ENCODE results near the gene GPR39. TPM values are rescaled to one million over a fixed set of nuclear protein-coding genes. Genes with fewer than 3 reads are reported as not detected.
A peak's percentile ranks its signal among the peaks of the same experiment; 100 is the strongest.

The GPR39 gene
- total RNA-seq, 1 experiment from 2014 or later: 5.6 TPM

DNA sequence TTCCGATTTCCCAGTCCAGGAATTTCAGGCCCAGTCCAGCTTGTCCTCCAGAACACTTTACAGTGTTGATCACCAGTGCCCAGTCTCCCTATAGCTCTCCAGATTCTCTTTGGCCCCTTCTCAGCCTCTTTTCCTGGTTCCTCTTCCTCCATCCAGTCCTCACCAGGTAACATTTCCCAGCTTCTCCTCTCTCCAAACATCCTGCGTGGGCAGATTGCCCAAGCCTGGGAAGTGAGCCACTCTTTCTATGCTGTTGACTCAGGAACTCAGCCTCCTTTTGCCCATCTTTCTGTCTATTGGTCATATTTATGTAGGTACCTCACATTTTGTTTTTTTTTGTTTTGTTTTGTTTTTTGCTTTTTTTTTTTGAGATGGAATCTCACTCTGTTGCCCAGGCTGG, 144.0 kb downstream of the GPR39 start:
- no peak for DNase-seq (ENCODE audit: low read depth)

GRCh38 chr2:132562245-132562644, 145.6 kb downstream of the GPR39 start:
- no peak for DNase-seq (ENCODE audit: low read depth)

DNA sequence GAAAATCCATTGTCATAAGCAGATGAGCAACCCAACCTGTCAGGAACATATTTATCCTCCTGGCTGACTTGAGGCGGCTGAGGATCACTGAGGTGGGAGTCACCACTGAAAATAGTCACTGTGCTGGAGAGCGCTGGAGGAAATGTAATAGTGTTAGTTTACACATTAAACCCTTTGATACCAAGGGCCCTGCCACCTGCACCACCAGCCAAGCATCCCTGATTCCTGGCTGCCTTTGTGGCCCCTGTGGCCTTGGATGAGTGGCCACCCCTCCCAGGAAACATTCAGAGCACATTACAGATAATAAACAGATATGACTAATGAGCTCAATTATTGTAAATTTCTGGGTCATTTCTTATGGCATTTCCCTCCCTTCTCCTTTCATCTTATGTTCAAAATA, 147.5 kb downstream of the GPR39 start:
- DNase-seq (ENCODE audit: low read depth): no peak

DNA sequence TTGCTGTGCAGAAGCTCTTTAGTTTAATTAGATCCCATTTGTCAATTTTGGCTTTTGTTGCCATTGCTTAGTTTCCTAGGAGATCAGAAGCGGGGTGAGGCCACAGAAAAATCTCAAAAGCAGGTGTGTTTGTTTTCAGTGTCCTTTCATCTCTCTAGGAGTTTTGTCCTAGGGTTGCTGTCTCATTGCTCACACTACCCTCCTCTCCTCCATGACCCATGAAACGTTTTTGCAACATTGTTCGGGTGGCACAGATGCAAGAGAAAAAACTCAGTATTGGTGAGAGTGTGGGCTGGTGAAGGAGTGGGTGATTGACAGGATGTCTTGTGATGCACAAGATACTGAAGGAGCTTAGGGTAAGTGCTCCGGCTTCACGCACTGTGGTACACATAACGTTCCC, 149.8 kb downstream of the GPR39 start:
- no peak for DNase-seq (ENCODE audit: low read depth)

DNA sequence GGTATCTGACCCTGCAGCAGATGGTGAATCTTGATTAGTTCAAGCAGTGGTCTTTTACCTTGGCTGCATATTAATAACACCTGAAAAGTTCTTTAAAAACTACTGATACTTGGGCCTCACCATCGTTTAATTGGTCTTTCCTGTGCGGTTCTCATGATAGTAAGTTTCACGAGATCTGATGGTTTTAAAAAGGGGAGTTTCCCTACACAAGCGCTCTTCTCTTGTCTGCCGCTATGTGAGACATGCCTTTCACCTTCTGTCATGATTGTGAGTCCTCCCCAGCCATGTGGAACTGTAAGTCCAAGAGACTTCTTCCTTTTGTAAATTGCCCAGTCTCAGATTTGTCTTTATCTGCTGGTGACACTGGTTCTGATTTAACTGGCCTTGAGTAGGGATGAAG, 151.1 kb downstream of the GPR39 start:
- DNase-seq (ENCODE audit: low read depth): no peak

DNA sequence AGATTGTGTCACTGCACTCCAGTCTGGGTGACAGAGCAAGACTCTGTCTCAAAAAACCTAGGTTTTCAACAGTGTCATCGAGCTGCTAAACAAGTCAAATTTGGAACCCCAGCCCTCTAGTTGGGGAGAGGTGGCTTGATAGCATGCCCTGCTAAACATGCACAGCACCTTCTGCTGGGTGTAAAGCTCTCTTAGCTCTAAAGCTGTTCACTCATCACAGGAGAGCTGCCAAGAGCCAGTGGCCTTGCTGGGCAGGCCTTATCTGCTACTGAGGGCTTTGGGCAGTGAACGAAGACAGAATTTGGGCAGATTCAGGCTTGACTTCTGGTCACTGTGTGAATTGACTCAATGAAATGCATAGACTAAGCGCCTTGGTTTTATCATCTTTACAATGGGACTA, 152.1 kb downstream of the GPR39 start:
- DNase-seq (ENCODE audit: low read depth): no peak

DNA sequence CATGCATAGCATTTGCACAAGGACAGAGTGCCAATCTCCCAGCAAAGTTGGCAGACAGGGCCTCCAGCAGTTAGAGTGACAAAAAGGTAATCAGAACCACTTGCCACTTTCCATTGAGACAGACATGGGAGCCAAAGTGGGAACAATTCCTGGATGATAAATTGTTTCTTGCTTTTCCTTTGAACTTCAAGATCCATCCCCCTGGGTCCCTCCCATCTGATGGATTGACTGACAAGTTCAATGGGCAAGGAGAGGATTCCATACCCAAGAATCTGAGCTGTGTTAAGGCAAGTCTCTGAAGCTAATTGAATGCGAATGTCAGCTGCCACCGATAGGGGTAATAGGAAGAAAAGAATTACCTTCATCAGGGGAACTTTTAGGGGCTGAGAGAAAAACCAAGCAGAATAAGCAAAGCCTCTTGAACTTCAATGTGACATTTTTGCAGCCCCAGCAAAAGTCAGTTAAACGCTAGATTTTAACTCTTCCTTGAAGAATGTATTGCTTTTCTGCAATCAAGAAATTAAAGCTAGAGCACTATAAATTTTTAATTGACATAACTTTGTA, 156.9 kb downstream of the GPR39 start:
- DNase-seq (ENCODE audit: low read depth): no peak

DNA sequence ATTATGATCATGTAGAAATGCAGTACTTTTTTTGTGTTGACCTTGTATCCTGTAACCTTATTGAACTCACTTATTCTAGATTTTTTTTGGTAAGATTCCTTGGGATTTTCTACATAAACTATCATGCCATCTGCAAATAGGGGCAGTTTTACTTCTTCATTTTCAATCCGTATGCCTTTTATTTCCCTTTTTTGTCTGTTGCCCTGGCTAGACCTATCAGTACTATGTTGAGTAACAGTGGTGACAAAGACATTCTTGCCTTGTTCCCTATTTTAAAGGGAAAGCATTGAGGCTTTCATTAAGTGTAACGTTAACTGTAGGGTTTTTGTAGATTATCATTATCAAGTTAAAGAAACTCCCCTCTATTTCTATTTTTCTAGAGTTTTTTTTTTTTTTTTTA, 161.1 kb downstream of the GPR39 start:
- no peak for DNase-seq (ENCODE audit: low read depth)

GRCh38 chr2:132581591-132581990, 165.0 kb downstream of the GPR39 start:
- no peak for DNase-seq (ENCODE audit: low read depth)

- no peak for DNase-seq (ENCODE audit: low read depth)
Measured at GRCh38 chr2:132581991-132582738, 165.6 kb downstream of the GPR39 start.

DNA sequence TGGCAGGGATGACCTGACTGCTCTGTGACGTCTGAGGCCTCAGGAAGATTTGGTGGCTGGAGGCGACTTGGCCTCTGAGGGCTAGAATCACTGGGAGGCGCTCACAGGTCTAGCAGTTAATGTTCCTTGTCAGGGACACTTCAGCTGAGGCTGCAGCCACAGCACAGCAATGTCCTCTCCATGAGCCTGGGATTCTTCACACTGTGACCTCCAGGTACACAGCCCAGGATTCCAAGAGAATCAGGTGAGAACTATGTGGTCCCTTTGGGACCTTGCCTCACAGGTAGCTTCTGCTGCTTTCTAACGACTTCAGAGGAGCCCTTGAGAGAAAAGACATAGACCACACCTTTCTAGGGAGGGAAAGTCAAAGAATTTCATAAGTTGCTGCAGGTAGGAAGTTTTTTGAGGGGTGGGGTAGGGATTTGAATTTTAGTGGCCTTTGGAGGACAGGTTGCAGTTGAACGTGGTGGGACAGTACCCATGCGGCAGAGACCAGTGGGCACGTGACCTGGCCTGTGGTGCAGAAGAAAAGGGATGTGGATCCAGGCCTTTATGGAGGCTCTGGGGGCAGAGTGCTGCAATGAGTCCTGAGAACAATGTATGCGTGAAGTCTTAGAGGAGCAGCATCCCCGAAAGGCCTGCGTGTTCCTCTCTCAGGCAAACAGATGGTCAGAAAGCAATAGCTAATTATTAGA, 167.2 kb downstream of the GPR39 start:
- DNase-seq (ENCODE audit: low read depth): no peak

DNA sequence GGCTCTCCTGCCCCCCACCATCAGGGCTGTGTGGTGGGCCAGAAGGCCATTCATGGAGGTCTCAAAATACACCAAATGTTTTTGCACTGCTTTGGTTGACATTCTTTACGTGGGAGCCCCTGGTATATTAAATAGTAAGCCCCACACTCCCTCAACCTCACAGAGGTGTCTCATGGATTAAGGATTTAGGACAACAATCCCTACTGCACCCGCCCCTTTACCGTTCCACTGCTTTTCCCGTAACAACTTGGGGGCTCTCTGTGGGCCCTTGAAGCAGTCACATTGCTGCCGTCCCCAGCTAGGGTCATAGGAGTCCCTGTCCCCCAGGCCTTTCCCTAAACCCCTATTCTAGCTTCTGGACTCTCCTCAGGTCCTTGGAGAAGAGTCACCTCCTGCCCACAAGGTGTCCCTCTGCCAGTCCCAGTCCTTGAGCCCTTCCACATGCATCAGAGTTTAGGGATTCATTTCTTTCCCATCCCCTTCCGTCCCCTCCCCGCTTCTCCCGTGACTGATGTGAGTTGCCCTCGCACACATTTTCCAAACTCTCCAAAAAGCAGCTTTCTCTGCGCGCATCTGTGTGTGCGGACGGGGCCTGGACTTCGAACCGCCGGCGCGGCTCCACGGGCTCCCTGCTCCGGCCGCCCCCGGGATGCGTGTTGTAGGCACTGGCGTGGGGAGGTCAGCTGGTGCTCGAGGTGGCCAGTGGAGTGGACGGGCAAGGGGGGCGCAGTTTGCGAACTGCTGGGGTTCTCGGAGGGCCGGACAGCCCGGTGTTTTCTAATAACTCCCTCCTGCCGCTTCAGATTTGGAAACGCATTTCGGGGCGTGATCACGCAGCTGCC, 168.6 kb downstream of the GPR39 start:
- no peak for DNase-seq (ENCODE audit: low read depth)

DNA sequence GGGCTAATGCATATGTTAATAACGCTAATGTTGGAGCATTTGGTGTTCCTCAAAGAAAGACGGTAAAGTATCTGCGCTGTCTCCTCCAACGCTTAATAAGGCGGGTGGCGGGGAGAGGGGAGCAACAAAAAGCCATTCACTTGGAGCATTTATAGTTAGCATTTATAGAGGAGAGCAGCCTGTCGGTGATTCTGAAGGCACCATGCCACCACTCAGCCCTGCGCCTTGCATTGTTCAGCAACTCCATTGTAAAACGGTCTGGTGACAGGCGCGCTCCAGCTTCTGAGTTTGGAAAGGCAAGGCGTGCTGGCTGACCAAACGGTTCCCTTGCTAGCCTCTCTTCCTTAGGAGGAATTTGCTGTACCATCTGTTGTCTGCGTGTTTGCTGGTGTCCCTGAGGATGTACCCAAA, 169.5 kb downstream of the GPR39 start:
- no peak for DNase-seq (ENCODE audit: low read depth)

- DNase-seq (ENCODE audit: low read depth): no peak
Measured at GRCh38 chr2:132586835-132587234, 170.2 kb downstream of the GPR39 start.

DNA sequence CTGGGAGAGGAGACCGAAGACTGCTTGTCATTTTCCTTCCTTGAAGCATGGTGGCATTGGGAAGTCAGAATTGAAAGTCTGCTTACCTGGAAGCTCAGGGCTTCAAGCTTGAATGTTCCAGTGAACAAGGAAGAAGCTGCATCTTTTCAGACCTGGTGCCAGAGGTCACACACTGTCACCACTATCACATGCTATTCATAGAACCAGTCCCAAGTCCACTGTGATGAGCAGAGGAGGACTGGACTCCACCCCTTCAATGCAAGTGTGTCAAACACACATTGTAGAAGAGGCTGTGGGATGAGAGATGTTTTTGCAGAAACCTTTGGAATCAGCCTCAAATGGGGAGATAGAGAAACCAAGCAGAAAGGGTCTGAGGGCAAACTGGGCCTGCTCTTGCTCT, 172.0 kb downstream of the GPR39 start:
- DNase-seq (ENCODE audit: low read depth): no peak

DNA sequence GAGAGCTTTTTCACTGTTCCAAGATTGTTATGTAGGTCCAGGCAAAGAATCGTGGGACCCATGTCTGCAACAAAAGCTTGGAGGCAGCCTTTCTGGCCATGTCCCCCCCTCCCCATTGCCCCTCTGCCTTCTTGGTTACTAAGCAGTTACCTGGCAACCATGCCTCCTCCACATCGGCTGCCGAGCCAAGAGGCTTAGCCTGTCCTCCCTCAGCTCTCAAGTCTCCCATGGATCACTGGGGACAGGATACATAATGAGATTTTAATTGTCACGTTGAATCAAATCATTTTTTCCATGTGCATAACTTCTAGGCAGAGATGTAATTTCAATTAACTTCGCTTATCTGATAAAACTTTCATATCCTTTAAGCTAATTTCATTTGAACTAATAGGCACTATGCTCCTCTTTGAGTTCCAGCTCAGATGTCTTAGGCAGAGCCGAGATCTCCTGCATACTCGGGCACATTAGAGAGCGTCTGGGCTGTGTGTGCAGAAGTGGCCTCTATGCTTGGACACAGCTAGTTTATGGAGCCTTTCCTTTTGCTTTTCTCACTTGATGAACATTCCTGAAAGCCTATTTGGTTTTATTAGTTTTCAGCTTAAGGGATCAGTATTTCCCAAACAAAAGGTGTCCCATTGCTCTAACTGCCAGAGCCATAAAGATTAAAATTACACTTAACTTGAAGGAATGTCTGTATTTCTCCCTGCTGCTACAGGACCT, 172.7 kb downstream of the GPR39 start:
- no peak for DNase-seq (ENCODE audit: low read depth)

GRCh38 chr2:132589966-132590365, 173.4 kb downstream of the GPR39 start:
- DNase-seq (ENCODE audit: low read depth): no peak

DNA sequence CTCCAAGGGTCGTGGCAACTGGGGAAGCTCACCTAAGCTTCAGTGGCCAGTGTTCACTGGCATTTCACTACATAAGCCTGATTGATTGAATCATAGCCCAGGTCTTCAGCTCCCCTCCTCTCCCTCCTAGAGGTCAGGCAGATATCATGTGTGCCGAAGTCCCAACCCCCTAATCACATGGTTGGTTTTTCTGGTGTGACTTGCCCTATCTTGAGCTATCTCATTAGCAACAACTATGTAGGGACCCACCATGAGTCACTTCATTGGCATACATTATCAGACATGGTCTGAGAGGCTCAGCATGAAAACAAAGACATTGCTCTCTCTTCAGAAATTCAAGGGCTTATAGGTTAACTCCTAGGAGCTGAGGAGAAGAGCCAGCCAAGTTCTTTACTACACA, 176.6 kb downstream of the GPR39 start:
- peak; percentile 50 for DNase-seq (ENCODE audit: low read depth)

DNA sequence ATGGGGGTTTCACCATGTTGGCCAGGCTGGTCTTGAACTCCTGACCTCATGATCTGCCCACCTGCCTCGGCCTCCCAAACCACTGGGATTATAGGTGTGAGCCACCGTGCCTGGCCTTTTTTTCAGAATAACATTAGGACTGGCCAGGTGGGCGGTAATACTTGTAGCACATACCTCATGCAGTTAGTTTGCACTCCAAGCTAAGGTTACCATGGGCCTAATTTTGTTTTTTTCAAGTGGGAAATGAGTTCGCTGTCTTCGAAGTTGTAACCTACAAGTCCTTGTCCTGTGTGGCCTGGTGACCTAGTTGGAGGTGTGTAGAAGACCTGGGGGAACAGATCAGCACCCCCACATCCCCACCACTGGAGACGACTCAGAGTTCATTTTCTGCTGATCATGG, 178.6 kb downstream of the GPR39 start:
- DNase-seq (ENCODE audit: low read depth): no peak

DNA sequence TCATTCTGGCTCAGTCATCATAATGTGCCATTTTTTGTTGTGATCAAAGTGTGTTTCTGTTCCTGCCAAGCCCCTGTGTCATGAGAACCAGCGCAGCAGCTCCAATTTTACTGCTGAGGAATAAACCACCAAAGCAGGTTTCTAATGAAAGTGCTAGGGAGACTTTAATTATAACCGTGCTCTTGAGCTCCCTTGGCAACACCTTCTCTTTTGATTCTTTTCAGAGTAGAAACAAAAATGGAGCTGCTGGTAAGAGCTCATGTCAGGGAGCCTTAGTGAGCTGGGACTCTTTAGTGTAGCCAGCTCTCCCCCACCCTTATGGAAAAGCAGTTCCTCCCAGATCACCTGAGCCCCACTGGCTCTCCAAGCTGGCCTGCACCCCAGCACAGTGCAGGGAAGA, 179.1 kb downstream of the GPR39 start:
- no peak for DNase-seq (ENCODE audit: low read depth)

- no peak for DNase-seq (ENCODE audit: low read depth)
Measured at GRCh38 chr2:132597166-132597565, 180.6 kb downstream of the GPR39 start.

Measured in HT1080 (cell line).